GM12878 (cell line): ENCODE data around the gene DNAH1. TPM values are rescaled to one million over a fixed set of nuclear protein-coding genes. Genes with fewer than 3 reads are reported as not detected.

Source experiments
- ATAC-seq: fragments of 200-7000 bp; cut with Tn5 transposase; 3 replicates; pipeline ENCODE4 v1.9.1; 2020; ENCODE audit warnings: mild to moderate bottlenecking, moderate library complexity
- BruUV-seq: library from RNA; stranded (reverse); fragments of 400-500 nt; replicated peaks from 2 replicates; lab custom pipeline; 2021; lab: Mats Ljungman, UMichigan
- CTCF ChIA-PET: fragments of 300-600 bp; sonication (Branson Sonifier 250); formaldehyde crosslinking; extraction: SDS; loops from one replicate; lab custom pipeline; 2021; ENCODE audit warnings: inconsistent platforms; lab: Yijun Ruan, JAX
- POLR2A ChIA-PET: fragments of 350-600 bp; formaldehyde crosslinking; extraction: SDS; loops from one replicate; lab custom pipeline; 2021; ENCODE audit warnings: inconsistent platforms; lab: Charles Lee
- RAD21 ChIA-PET: fragments of 300-600 bp; sonication (Branson Sonifier 250); formaldehyde crosslinking; loops from one replicate; lab custom pipeline; 2023; ENCODE audit warnings: antibody characterized with exemption; ENCODE audit not compliant: unreplicated experiment; lab: Charles Lee
- SMC1A ChIA-PET: fragments of 300-600 bp; sonication (Branson Sonifier 250); formaldehyde crosslinking; loops from one replicate; lab custom pipeline; 2023; ENCODE audit not compliant: unreplicated experiment, uncharacterized antibody; lab: Charles Lee
- DNase-seq: peaks from one replicate; pipeline ENCODE4 v3.0.0-alpha.2; 2011; ENCODE audit warnings: low read depth, low spot score
- FAIRE-seq: peaks from 3 replicates; lab custom pipeline; 2011; peaks lifted over from hg19 to GRCh38; lab: Jason Lieb, UNC
- H2AFZ ChIP-seq: 2 replicates; pipeline ENCODE4 v1.6.0; 2011; ENCODE audit warnings: low read depth, low read length, control low read depth; ENCODE audit not compliant: control insufficient read depth
- H3K27ac ChIP-seq: 2 replicates; pipeline ENCODE4 v1.5.1; 2011; ENCODE audit warnings: control low read depth; ENCODE audit not compliant: control insufficient read depth, insufficient read depth
- H3K27me3 ChIP-seq, 2 experiments: replicated peaks in 1 of 2; 2 replicates each; pipeline versions ENCODE4 v1.6.0 to v1.6.1; 2011; ENCODE audit warnings: low read length in 1 of 2; ENCODE audit not compliant: control insufficient read depth in 2 of 2, insufficient read depth in 2 of 2
- H3K36me3 ChIP-seq, 2 experiments: 2 replicates each; pipeline ENCODE4 v1.5.1; 2011; ENCODE audit warnings: low read length in 1 of 2; ENCODE audit not compliant: control insufficient read depth in 2 of 2, insufficient read depth in 2 of 2
- H3K4me1 ChIP-seq: 2 replicates; pipeline ENCODE4 v1.6.1; 2011; ENCODE audit warnings: mild to moderate bottlenecking, low read length, moderate library complexity, mixed read lengths; ENCODE audit not compliant: control insufficient read depth, insufficient read depth
- H3K4me2 ChIP-seq: 2 replicates; pipeline ENCODE4 v1.6.0; 2011; ENCODE audit warnings: control low read depth; ENCODE audit not compliant: control insufficient read depth, insufficient read depth
- H3K4me3 ChIP-seq: fragments of 200-600 bp; sonication (generic); 2 replicates; pipeline ENCODE4 v1.5.1; 2016
- H3K79me2 ChIP-seq: 2 replicates; pipeline ENCODE4 v1.6.0; 2011; ENCODE audit warnings: low read length; ENCODE audit not compliant: control insufficient read depth, insufficient read depth
- H3K9ac ChIP-seq: 2 replicates; pipeline ENCODE4 v1.8.0; 2011; ENCODE audit warnings: low read length, control low read depth, mixed read lengths; ENCODE audit not compliant: control insufficient read depth, insufficient read depth
- H3K9me3 ChIP-seq: replicated peaks from 3 replicates; pipeline ENCODE4 v1.5.1; 2011; ENCODE audit warnings: mild to moderate bottlenecking, low read length; ENCODE audit not compliant: control insufficient read depth, insufficient read depth
- H4K20me1 ChIP-seq: 2 replicates; pipeline ENCODE4 v1.6.0; 2011; ENCODE audit not compliant: control insufficient read depth, insufficient read depth
- ATF7 ChIP-seq: fragments of 450-650 bp; IDR thresholded peaks from 2 replicates; pipeline ENCODE4 v1.6.1; 2016; ENCODE audit warnings: low read depth, mild to moderate bottlenecking
- ETV6 ChIP-seq, 2 experiments: fragments of 450-650 bp in 1 of 2; IDR thresholded peaks in 1 of 2; conservative IDR thresholded peaks in 1 of 2; 2 replicates each; pipeline ENCODE4 v1.6.1; 2014; ENCODE audit warnings: antibody characterized with exemption in 1 of 2, borderline replicate concordance in 1 of 2, low read depth in 1 of 2, mild to moderate bottlenecking in 1 of 2, moderate library complexity in 1 of 2
- MEF2B ChIP-seq: fragments of 450-650 bp; IDR thresholded peaks from 2 replicates; pipeline ENCODE4 v1.6.1; 2018; ENCODE audit warnings: mild to moderate bottlenecking, moderate library complexity; ENCODE audit not compliant: partially characterized antibody, poor library complexity, severe bottlenecking
- PAX8 ChIP-seq: fragments of 450-650 bp; IDR thresholded peaks from 2 replicates; pipeline ENCODE4 v1.6.1; 2017; ENCODE audit warnings: mild to moderate bottlenecking, moderate library complexity
- POLR2A ChIP-seq: IDR thresholded peaks from 2 replicates; pipeline ENCODE4 v1.6.1; 2011; ENCODE audit warnings: low read depth, mild to moderate bottlenecking, low read length
- RAD51 ChIP-seq: fragments of 450-650 bp; IDR thresholded peaks from 2 replicates; pipeline ENCODE4 v1.6.1; 2016; ENCODE audit warnings: moderate library complexity, mild to moderate bottlenecking, inconsistent platforms
- SMAD1 ChIP-seq: fragments of 450-650 bp; IDR thresholded peaks from 2 replicates; pipeline ENCODE4 v1.6.1; 2018; ENCODE audit warnings: mild to moderate bottlenecking, low read depth; ENCODE audit not compliant: partially characterized antibody
- ZNF274 ChIP-seq: IDR thresholded peaks from one replicate; pipeline ENCODE4 v1.8.0; 2011; ENCODE audit not compliant: insufficient read length, insufficient read depth
- ZZZ3 ChIP-seq: IDR thresholded peaks from 2 replicates; pipeline ENCODE4 v1.6.1; 2011; ENCODE audit warnings: low read depth; ENCODE audit not compliant: control insufficient read depth, insufficient read length
- whole genome bisulfite sequencing: methylation state at CpG from one replicate; pipeline ENCODE4 v1.1.6; 2016; ENCODE audit warnings: low lambda C conversion rate; ENCODE audit not compliant: insufficient replicate concordance, insufficient coverage; ENCODE audit errors: missing lambda C conversion rate; 5-methylcytosine and 5-hydroxymethylcytosine counted together
- in situ Hi-C: fragments of 300-500 bp; cut with MboI; formaldehyde crosslinking; loops from 9 replicates; pipeline ENCODE4 v1.14.3; 2018; ENCODE audit warnings: mixed read lengths
- intact Hi-C: fragments of 100-400 bp; cut with micrococcal nuclease; formaldehyde crosslinking; loops from one replicate; pipeline ENCODE4 v1.14.2; 2022; ENCODE audit not compliant: unreplicated experiment
- polyA plus RNA-seq, 11 experiments: library from polyadenylated mRNA; depleted of rRNA in 4 of 11; unstranded in 6 of 11; stranded (reverse) in 5 of 11; fragments of >200 nt; fragmentation: Nextera tagmentation in 4 of 11; fragmentation: Illumina TruSeq in 1 of 11; extraction: Ambion mirVana in 4 of 11; extraction: Trizol in 1 of 11; gene quantifications; 1 replicate in 1 of 11; 2 replicates in 10 of 11; pipeline versions ENCODE4 v1.2.1 to v1.2.3, GENCODE V29; 2011 to 2016; ENCODE audit warnings: inconsistent platforms in 2 of 11, missing spikeins in 2 of 11, low read depth in 1 of 11
- total RNA-seq, 4 experiments: library from RNA; depleted of rRNA in 3 of 4; stranded (reverse); fragments of >200 nt in 3 of 4; fragmentation: Illumina TruSeq in 1 of 4; extraction: Trizol in 1 of 4; gene quantifications; 2 replicates each; pipeline versions ENCODE4 v1.2.1 to v1.2.3, GENCODE V29; 2013 to 2021
- TF ChIP-seq, protein P1 (sequence below), 3 experiments: IDR thresholded peaks in 2 of 3; conservative IDR thresholded peaks in 1 of 3; 2 replicates each; pipeline ENCODE4 v1.5.1; 2011; ENCODE audit warnings: low read depth in 3 of 3, low read length in 3 of 3, mild to moderate bottlenecking in 3 of 3, control low read depth in 2 of 3, moderate library complexity in 2 of 3, inconsistent platforms in 1 of 3, mixed read lengths in 1 of 3; ENCODE audit not compliant: control insufficient read depth in 2 of 3, insufficient read depth in 1 of 3; ENCODE audit errors: extremely low read depth in 1 of 3
- TF ChIP-seq, protein P2 (sequence below): fragments of 450-650 bp; IDR thresholded peaks from 2 replicates; pipeline ENCODE4 v1.6.1; 2017; ENCODE audit warnings: antibody characterized with exemption, mild to moderate bottlenecking, moderate library complexity

DNAH1 gene
- total and polyA plus RNA-seq, 10 of the 15 experiments (the other 5 are each of a cell fraction or from before 2014, with no cell fraction given), result 0.31 to 5.8 (median 2.7) TPM

GRCh38 chr3:52388933-52389332 lies 72.8 kb downstream of the DNAH1 start:
- no peaks in the 10 kb centered on the region for H3K27me3 ChIP-seq
- TF ChIP-seq ZNF274, result no peak
- TF ChIP-seq, protein P1, sequence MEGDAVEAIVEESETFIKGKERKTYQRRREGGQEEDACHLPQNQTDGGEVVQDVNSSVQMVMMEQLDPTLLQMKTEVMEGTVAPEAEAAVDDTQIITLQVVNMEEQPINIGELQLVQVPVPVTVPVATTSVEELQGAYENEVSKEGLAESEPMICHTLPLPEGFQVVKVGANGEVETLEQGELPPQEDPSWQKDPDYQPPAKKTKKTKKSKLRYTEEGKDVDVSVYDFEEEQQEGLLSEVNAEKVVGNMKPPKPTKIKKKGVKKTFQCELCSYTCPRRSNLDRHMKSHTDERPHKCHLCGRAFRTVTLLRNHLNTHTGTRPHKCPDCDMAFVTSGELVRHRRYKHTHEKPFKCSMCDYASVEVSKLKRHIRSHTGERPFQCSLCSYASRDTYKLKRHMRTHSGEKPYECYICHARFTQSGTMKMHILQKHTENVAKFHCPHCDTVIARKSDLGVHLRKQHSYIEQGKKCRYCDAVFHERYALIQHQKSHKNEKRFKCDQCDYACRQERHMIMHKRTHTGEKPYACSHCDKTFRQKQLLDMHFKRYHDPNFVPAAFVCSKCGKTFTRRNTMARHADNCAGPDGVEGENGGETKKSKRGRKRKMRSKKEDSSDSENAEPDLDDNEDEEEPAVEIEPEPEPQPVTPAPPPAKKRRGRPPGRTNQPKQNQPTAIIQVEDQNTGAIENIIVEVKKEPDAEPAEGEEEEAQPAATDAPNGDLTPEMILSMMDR (IDR thresholded peaks at IDR 0.05 in 2 of 3, conservative IDR thresholded peaks at IDR 0.05 in 1 of 3; ENCODE audit: control insufficient read depth in 2 of 3, extremely low read depth in 1 of 3, insufficient read depth in 1 of 3, low read depth in 3 of 3, low read length in 3 of 3), result 0 out of 6 replicates have a peak, but pooled peaks of 1 of the 3 experiments have one; percentile 10
- no peaks in the 10 kb centered on the region for H4K20me1 ChIP-seq
- intact Hi-C loops (no loop called here), in situ Hi-C loops (no loop called here)
- FAIRE-seq, result no peak
- H3K27ac ChIP-seq, result no peak overlapping the region
- ChIA-PET POLR2A (interaction anchor here (0.5 to 0.6 kb wide), 2 partner anchors 14 to 155 kb away, joined by 4 read pairs; no protein-coding TSS in a partner anchor), SMC1A (interaction anchor here (1.5 to 2.0 kb wide), 2 partner anchors 39 to 50 kb away, joined by 3 to 4 read pairs; no protein-coding TSS in a partner anchor), CTCF (interaction anchor here (1.7 to 2.7 kb wide), 2 partner anchors 15 to 57 kb away, joined by 6 to 8 read pairs; partner anchors contain the start of gene SEMA3G), RAD21 (interaction anchor here (0.5 to 1.4 kb wide), 2 partner anchors 100 to 221 kb away, joined by 3 to 4 read pairs; no protein-coding TSS in a partner anchor)
- H3K9ac ChIP-seq, result no peak overlapping the region
- no peaks in the 10 kb centered on the region for H3K79me2 ChIP-seq
- no TSS peak for BruUV-seq
- H3K4me2 ChIP-seq, result no peak overlapping the region
- 61% methylated on average over 9 of the region's 9 CpGs for WGBS
- no peak overlapping the region for H3K4me3 ChIP-seq
- DNase-seq, result no peak
- no peak overlapping the region for H2AFZ ChIP-seq
- peak; percentile 36; the same call in 2 of the 3 replicates for ATAC-seq
- no peaks in the 10 kb centered on the region for H3K9me3 ChIP-seq
- H3K36me3 ChIP-seq, result no peaks in the 10 kb centered on the region
- H3K4me1 ChIP-seq, result no peaks in the 10 kb centered on the region; the same call in 1 of the 2 replicates

DNA sequence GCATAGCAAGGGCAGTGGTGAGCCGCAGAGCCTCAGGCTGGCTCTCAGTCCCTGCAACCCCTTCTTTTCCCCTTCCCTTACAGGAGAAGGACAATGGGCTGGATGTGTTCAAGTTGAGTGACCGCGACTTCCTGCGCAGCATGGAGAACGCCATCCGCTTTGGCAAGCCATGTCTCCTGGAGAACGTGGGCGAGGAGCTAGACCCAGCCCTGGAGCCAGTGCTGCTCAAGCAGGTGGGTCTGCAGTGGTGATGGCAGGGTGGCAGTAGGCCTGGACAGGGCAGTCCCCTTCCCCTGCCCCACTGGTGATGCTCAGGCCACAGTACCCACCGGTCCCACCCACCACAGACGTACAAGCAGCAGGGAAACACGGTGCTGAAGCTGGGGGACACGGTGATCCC lies 75.0 kb downstream of the DNAH1 start:
- no peaks in the 10 kb centered on the region for H3K9me3 ChIP-seq
- ChIA-PET POLR2A (no interaction called here), CTCF (interaction anchor here (1.3 kb wide), 1 partner anchor 16 kb away, joined by 3 read pairs; no protein-coding TSS in a partner anchor), SMC1A (no interaction called here), RAD21 (no interaction called here)
- ATAC-seq (no peak), FAIRE-seq (no peak), DNase-seq (no peak)
- H3K4me3 ChIP-seq, result no peak overlapping the region
- no peaks in the 10 kb centered on the region for H3K27me3 ChIP-seq
- no peak overlapping the region for H3K4me2 ChIP-seq
- no TSS peak for BruUV-seq
- no peak overlapping the region for H2AFZ ChIP-seq
- H3K4me1 ChIP-seq, result no peaks in the 10 kb centered on the region
- no peak overlapping the region for H3K9ac ChIP-seq
- in situ Hi-C loops (no loop called here), intact Hi-C loops (no loop called here)
- no peaks in the 10 kb centered on the region for H3K36me3 ChIP-seq
- H3K79me2 ChIP-seq, result no peaks in the 10 kb centered on the region
- no peaks in the 10 kb centered on the region for H4K20me1 ChIP-seq
- 80% methylated on average over 12 of the region's 12 CpGs for WGBS
- no peak overlapping the region for H3K27ac ChIP-seq
- TF ChIP-seq, protein P2, sequence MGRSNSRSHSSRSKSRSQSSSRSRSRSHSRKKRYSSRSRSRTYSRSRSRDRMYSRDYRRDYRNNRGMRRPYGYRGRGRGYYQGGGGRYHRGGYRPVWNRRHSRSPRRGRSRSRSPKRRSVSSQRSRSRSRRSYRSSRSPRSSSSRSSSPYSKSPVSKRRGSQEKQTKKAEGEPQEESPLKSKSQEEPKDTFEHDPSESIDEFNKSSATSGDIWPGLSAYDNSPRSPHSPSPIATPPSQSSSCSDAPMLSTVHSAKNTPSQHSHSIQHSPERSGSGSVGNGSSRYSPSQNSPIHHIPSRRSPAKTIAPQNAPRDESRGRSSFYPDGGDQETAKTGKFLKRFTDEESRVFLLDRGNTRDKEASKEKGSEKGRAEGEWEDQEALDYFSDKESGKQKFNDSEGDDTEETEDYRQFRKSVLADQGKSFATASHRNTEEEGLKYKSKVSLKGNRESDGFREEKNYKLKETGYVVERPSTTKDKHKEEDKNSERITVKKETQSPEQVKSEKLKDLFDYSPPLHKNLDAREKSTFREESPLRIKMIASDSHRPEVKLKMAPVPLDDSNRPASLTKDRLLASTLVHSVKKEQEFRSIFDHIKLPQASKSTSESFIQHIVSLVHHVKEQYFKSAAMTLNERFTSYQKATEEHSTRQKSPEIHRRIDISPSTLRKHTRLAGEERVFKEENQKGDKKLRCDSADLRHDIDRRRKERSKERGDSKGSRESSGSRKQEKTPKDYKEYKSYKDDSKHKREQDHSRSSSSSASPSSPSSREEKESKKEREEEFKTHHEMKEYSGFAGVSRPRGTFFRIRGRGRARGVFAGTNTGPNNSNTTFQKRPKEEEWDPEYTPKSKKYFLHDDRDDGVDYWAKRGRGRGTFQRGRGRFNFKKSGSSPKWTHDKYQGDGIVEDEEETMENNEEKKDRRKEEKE, result no peak
- TF ChIP-seq RAD51 (no peak), SMAD1 (no peak), POLR2A (no peak), MEF2B (no peak), PAX8 (no peak), ATF7 (no peak), ETV6 (conservative IDR thresholded peaks at IDR 0.05 in 1 of 2, IDR thresholded peaks at IDR 0.05 in 1 of 2; ENCODE audit: borderline replicate concordance in 1 of 2, low read depth in 1 of 2) (no peak), ZZZ3 (no peak)
